ENCODE measurements around the gene OBSCN.
"Not testable (repeated sequence)": the region's sequence is repeated elsewhere in the genome, so short reads cannot be mapped to it uniquely, and the experiment has no call there.

The OBSCN gene

GRCh38 chr1:228164561-228165371, 43.1 kb upstream of the OBSCN start:
- Histone ChIP-seq H3K4me3 (ENCODE audit: low read length) (peak overlapping the region; percentile 55), H3K4me1 (ENCODE audit: control insufficient read depth, insufficient read depth, low read length) (peaks cover 35% of the 10 kb centered on the region), H3K9me3 (ENCODE audit: control insufficient read depth, low read length) (no peaks in the 10 kb centered on the region), H3K27me3 (ENCODE audit: control insufficient read depth, insufficient read depth, low read length) (peaks cover 10% of the 10 kb centered on the region), H3K9ac (ENCODE audit: low read length) (peak overlapping the region; percentile 72), H3K36me3 (ENCODE audit: control insufficient read depth, insufficient read depth, low read length) (no peaks in the 10 kb centered on the region)

GRCh38 chr1:228165372-228166169, 42.3 kb upstream of the OBSCN start, which contains the start of gene IBA57:
IBA57 (plus strand) TSS chr1:228165804; CDS start chr1:228165817, 13 bp downstream.
- H3K4me1 ChIP-seq (ENCODE audit: control insufficient read depth, insufficient read depth, low read length), result peaks cover 31% of the 10 kb centered on the region
- H3K9ac ChIP-seq (ENCODE audit: low read length), result peak within 1 kb of the TSS; percentile 80
- peaks cover 5% of the 10 kb centered on the region for H3K27me3 ChIP-seq (ENCODE audit: control insufficient read depth, insufficient read depth, low read length)
- H3K4me3 ChIP-seq (ENCODE audit: low read length), result peak within 1 kb of the TSS; percentile 55
- H3K36me3 ChIP-seq (ENCODE audit: control insufficient read depth, insufficient read depth, low read length), result no peaks in the 10 kb centered on the region
- H3K9me3 ChIP-seq (ENCODE audit: control insufficient read depth, low read length), result no peaks in the 10 kb centered on the region

- Histone ChIP-seq H3K4me3 (ENCODE audit: low read length) (peak overlapping the region; percentile 26), H3K36me3 (ENCODE audit: control insufficient read depth, insufficient read depth, low read length) (no peaks in the 10 kb centered on the region), H3K4me1 (ENCODE audit: control insufficient read depth, insufficient read depth, low read length) (peaks cover 29% of the 10 kb centered on the region), H3K27me3 (ENCODE audit: control insufficient read depth, insufficient read depth, low read length) (peaks cover 5% of the 10 kb centered on the region), H3K9ac (ENCODE audit: low read length) (peak overlapping the region; percentile 58), H3K9me3 (ENCODE audit: control insufficient read depth, low read length) (no peaks in the 10 kb centered on the region)
Observed at GRCh38 chr1:228166170-228166936, 41.5 kb upstream of the OBSCN start.

- Histone ChIP-seq H3K9me3 (ENCODE audit: control insufficient read depth, low read length) (no peaks in the 10 kb centered on the region), H3K4me1 (ENCODE audit: control insufficient read depth, insufficient read depth, low read length) (peaks cover 6% of the 10 kb centered on the region), H3K4me3 (ENCODE audit: low read length) (no peak overlapping the region), H3K27me3 (ENCODE audit: control insufficient read depth, insufficient read depth, low read length) (no peaks in the 10 kb centered on the region), H3K36me3 (ENCODE audit: control insufficient read depth, insufficient read depth, low read length) (no peaks in the 10 kb centered on the region), H3K9ac (ENCODE audit: low read length) (no peak overlapping the region)
Observed at GRCh38 chr1:228168563-228169270, 39.1 kb upstream of the OBSCN start.

- no peaks in the 10 kb centered on the region for H3K9me3 ChIP-seq (ENCODE audit: control insufficient read depth, low read length)
- H3K4me3 ChIP-seq (ENCODE audit: low read length), result no peak overlapping the region
- peaks cover 6% of the 10 kb centered on the region for H3K4me1 ChIP-seq (ENCODE audit: control insufficient read depth, insufficient read depth, low read length)
- H3K27me3 ChIP-seq (ENCODE audit: control insufficient read depth, insufficient read depth, low read length), result no peaks in the 10 kb centered on the region
- no peak overlapping the region for H3K9ac ChIP-seq (ENCODE audit: low read length)
- H3K36me3 ChIP-seq (ENCODE audit: control insufficient read depth, insufficient read depth, low read length), result no peaks in the 10 kb centered on the region
Observed at GRCh38 chr1:228169345-228169744, 38.5 kb upstream of the OBSCN start.

GRCh38 chr1:228170666-228171065, 37.2 kb upstream of the OBSCN start:
- no peaks in the 10 kb centered on the region for H3K27me3 ChIP-seq (ENCODE audit: control insufficient read depth, insufficient read depth, low read length)

GRCh38 chr1:228171221-228171891, 36.5 kb upstream of the OBSCN start:
- H3K4me3 ChIP-seq (ENCODE audit: low read length), result no peak overlapping the region
- H3K9ac ChIP-seq (ENCODE audit: low read length), result no peak overlapping the region
- H3K36me3 ChIP-seq (ENCODE audit: control insufficient read depth, insufficient read depth, low read length), result no peaks in the 10 kb centered on the region
- H3K4me1 ChIP-seq (ENCODE audit: control insufficient read depth, insufficient read depth, low read length), result peaks cover 6% of the 10 kb centered on the region
- H3K27me3 ChIP-seq (ENCODE audit: control insufficient read depth, insufficient read depth, low read length), result no peaks in the 10 kb centered on the region
- H3K9me3 ChIP-seq (ENCODE audit: control insufficient read depth, low read length), result no peaks in the 10 kb centered on the region

More at GRCh38 chr1:228170666-228171065, 37.2 kb upstream of the OBSCN start:
- H3K36me3 ChIP-seq (ENCODE audit: control insufficient read depth, insufficient read depth, low read length), result no peaks in the 10 kb centered on the region
- H3K4me3 ChIP-seq (ENCODE audit: low read length), result no peak overlapping the region
- no peak overlapping the region for H3K9ac ChIP-seq (ENCODE audit: low read length)
- H3K9me3 ChIP-seq (ENCODE audit: control insufficient read depth, low read length), result no peaks in the 10 kb centered on the region
- peaks cover 6% of the 10 kb centered on the region for H3K4me1 ChIP-seq (ENCODE audit: control insufficient read depth, insufficient read depth, low read length)

GRCh38 chr1:228172591-228173527, 35.0 kb upstream of the OBSCN start:
- Histone ChIP-seq H3K36me3 (ENCODE audit: control insufficient read depth, insufficient read depth, low read length) (no peaks in the 10 kb centered on the region), H3K27me3 (ENCODE audit: control insufficient read depth, insufficient read depth, low read length) (no peaks in the 10 kb centered on the region), H3K4me3 (ENCODE audit: low read length) (no peak overlapping the region), H3K9me3 (ENCODE audit: control insufficient read depth, low read length) (no peaks in the 10 kb centered on the region), H3K9ac (ENCODE audit: low read length) (no peak overlapping the region), H3K4me1 (ENCODE audit: control insufficient read depth, insufficient read depth, low read length) (no peaks in the 10 kb centered on the region)

- H3K4me3 ChIP-seq (ENCODE audit: low read length); H3K27me3 ChIP-seq (ENCODE audit: control insufficient read depth, insufficient read depth, low read length); H3K4me1 ChIP-seq (ENCODE audit: control insufficient read depth, insufficient read depth, low read length); H3K36me3 ChIP-seq (ENCODE audit: control insufficient read depth, insufficient read depth, low read length); H3K9ac ChIP-seq (ENCODE audit: low read length); H3K9me3 ChIP-seq (ENCODE audit: control insufficient read depth, low read length): not testable (repeated sequence)
Observed at GRCh38 chr1:228173528-228174481, 34.0 kb upstream of the OBSCN start.
